Vagina (tissue), 2 donors: Measurements from ENCODE around the gene LY6G6C. TPM values are rescaled to one million over a fixed set of nuclear protein-coding genes. Genes with fewer than 3 reads are reported as not detected.

Source experiments
- DNase-seq, 2 donors: peaks; one replicate each; pipeline ENCODE4 v3.0.0-alpha.2; 2017; ENCODE audit errors: extremely low spot score in 2 of 2
- H3K27ac ChIP-seq: fragments of 200-600 bp; sonication (generic); one replicate; pipeline ENCODE4 v1.5.1; 2019
- H3K27me3 ChIP-seq: fragments of 200-600 bp; sonication (generic); one replicate; pipeline ENCODE4 v1.5.1; 2019
- H3K36me3 ChIP-seq, 2 donors: fragments of 200-600 bp; sonication (generic); one replicate each; pipeline ENCODE4 v1.5.1; 2017 to 2019
- H3K4me1 ChIP-seq: fragments of 200-600 bp; sonication (generic); one replicate; pipeline ENCODE4 v1.5.1; 2019
- H3K4me3 ChIP-seq, 2 donors: fragments of 200-600 bp; sonication (generic); 1 replicate in 1 of 2; 2 replicates in 1 of 2; pipeline ENCODE4 v1.5.1; 2016 to 2019
- H3K9me3 ChIP-seq: fragments of 200-600 bp; sonication (generic); one replicate; pipeline ENCODE4 v1.5.1; 2019
- CTCF ChIP-seq, 3 experiments: fragments of 450-650 bp in 2 of 3; fragments of 200-600 bp in 1 of 3; sonication (generic) in 1 of 3; IDR thresholded peaks; one replicate each; pipeline ENCODE4 v1.5.1; 2017 to 2019; ENCODE audit warnings: antibody characterized with exemption in 3 of 3, mild to moderate bottlenecking in 2 of 3, moderate library complexity in 2 of 3
- POLR2A ChIP-seq, 2 donors: fragments of 450-650 bp; IDR thresholded peaks; one replicate each; pipeline ENCODE4 v1.6.1; 2017; ENCODE audit warnings: antibody characterized with exemption in 2 of 2, mild to moderate bottlenecking in 2 of 2, moderate library complexity in 2 of 2
- POLR2AphosphoS5 ChIP-seq, 2 donors: sonication (generic); formaldehyde crosslinking; IDR thresholded peaks; one replicate each; pipeline ENCODE4 v1.9.0; 2017; ENCODE audit warnings: antibody characterized with exemption in 2 of 2, mild to moderate bottlenecking in 2 of 2, low read depth in 1 of 2; ENCODE audit not compliant: insufficient read depth in 1 of 2
- intact Hi-C: fragments of 100-400 bp; cut with DNase I; formaldehyde crosslinking; loops from one replicate; pipeline ENCODE4 v1.15.1; 2023
- total RNA-seq: library from RNA; depleted of rRNA; stranded (reverse); fragments of >200 nt; gene quantifications from one replicate; pipeline ENCODE4 v1.2.3, GENCODE V29; 2016

Gene LY6G6C
- total RNA-seq, 1 donor from 2014 or later: not detected

- DNase-seq: no peak
- no peaks in the 10 kb centered on the region for H3K9me3 ChIP-seq
- no peak overlapping the region for H3K4me3 ChIP-seq
- H3K4me1 ChIP-seq: peaks cover 5% of the 10 kb centered on the region
- TF ChIP-seq POLR2A (IDR thresholded peaks at IDR 0.05) (no peak), POLR2AphosphoS5 (IDR thresholded peaks at IDR 0.05; ENCODE audit: insufficient read depth in 1 of 2, low read depth in 1 of 2) (no peak), CTCF (IDR thresholded peaks at IDR 0.05) (no peak)
- H3K27me3 ChIP-seq: no peaks in the 10 kb centered on the region
- intact Hi-C loops: loop anchor here (10.0 kb wide), 1 partner anchor 47 kb away; the partner anchor contains the start of gene CLIC1
- no peak overlapping the region for H3K27ac ChIP-seq
- H3K36me3 ChIP-seq: peaks cover 0 to 64% of the 10 kb centered on the region in 2 donors
Measured at GRCh38 chr6:31687860-31688693, 33.5 kb downstream of the LY6G6C start.

GRCh38 chr6:31687321-31687720, 34.2 kb downstream of the LY6G6C start:
- Histone ChIP-seq H3K4me1 (peaks cover 9% of the 10 kb centered on the region), H3K4me3 (no peak overlapping the region), H3K27me3 (no peaks in the 10 kb centered on the region), H3K36me3 (peaks cover 0 to 56% of the 10 kb centered on the region in 2 donors), H3K9me3 (no peaks in the 10 kb centered on the region), H3K27ac (no peak overlapping the region)
- DNase-seq: no peak
- TF ChIP-seq POLR2A (IDR thresholded peaks at IDR 0.05): no peak
- no peak for TF ChIP-seq POLR2AphosphoS5 (IDR thresholded peaks at IDR 0.05; ENCODE audit: insufficient read depth in 1 of 2, low read depth in 1 of 2)
- no peak for TF ChIP-seq CTCF (IDR thresholded peaks at IDR 0.05)
- intact Hi-C loops: loop anchor here (10.0 kb wide), 1 partner anchor 47 kb away; the partner anchor contains the start of gene CLIC1

GRCh38 chr6:31686483-31686882, 35.1 kb downstream of the LY6G6C start:
- Histone ChIP-seq H3K27ac (no peak overlapping the region), H3K9me3 (no peaks in the 10 kb centered on the region), H3K4me1 (peaks cover 14% of the 10 kb centered on the region), H3K4me3 (no peak overlapping the region), H3K36me3 (peaks cover 0 to 48% of the 10 kb centered on the region in 2 donors), H3K27me3 (no peaks in the 10 kb centered on the region)
- no peak for DNase-seq
- no peak for TF ChIP-seq POLR2A (IDR thresholded peaks at IDR 0.05)
- TF ChIP-seq POLR2AphosphoS5 (IDR thresholded peaks at IDR 0.05; ENCODE audit: insufficient read depth in 1 of 2, low read depth in 1 of 2): no peak
- TF ChIP-seq CTCF (IDR thresholded peaks at IDR 0.05): no peak
- intact Hi-C loops: loop anchor here (10.0 kb wide), 1 partner anchor 48 kb away; the partner anchor contains the start of gene CLIC1

- Histone ChIP-seq H3K4me3 (no peak overlapping the region), H3K27ac (no peak overlapping the region), H3K27me3 (no peaks in the 10 kb centered on the region), H3K36me3 (peaks cover 0 to 21% of the 10 kb centered on the region in 2 donors), H3K9me3 (no peaks in the 10 kb centered on the region), H3K4me1 (peaks cover 25% of the 10 kb centered on the region)
- intact Hi-C loops: loop anchor here (5.0 to 10.0 kb wide), 2 partner anchors 51 to 149 kb away; partner anchors contain the start of gene CLIC1
- TF ChIP-seq CTCF (IDR thresholded peaks at IDR 0.05) (no peak), POLR2AphosphoS5 (IDR thresholded peaks at IDR 0.05; ENCODE audit: insufficient read depth in 1 of 2, low read depth in 1 of 2) (no peak), POLR2A (IDR thresholded peaks at IDR 0.05) (no peak)
- DNase-seq: no peak
Measured at GRCh38 chr6:31683591-31683990, 38.0 kb downstream of the LY6G6C start.
